ENCODE measurements around the gene BAHCC1.

The BAHCC1 gene

DNA sequence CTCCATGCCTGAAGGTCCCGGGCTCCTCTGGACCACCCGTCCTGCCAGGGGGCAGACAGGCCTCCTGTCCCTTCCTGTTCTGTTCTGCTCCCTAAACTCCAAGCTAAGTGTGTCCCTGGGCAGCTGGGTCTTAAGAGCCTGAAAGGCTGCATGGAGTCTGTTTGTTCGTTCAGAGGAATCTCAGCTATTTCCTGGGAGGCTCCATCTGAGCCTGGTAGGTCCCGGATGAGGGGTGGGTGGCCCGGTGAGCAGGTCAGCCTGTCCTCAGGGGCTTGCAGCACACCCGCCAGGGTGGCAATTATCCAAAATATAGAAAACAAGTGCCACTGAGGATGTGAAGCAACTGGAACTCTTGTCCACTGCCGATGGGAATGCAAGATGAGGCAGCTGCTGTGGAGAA, 104.8 kb downstream of the BAHCC1 start:
- no peak for DNase-seq

DNA sequence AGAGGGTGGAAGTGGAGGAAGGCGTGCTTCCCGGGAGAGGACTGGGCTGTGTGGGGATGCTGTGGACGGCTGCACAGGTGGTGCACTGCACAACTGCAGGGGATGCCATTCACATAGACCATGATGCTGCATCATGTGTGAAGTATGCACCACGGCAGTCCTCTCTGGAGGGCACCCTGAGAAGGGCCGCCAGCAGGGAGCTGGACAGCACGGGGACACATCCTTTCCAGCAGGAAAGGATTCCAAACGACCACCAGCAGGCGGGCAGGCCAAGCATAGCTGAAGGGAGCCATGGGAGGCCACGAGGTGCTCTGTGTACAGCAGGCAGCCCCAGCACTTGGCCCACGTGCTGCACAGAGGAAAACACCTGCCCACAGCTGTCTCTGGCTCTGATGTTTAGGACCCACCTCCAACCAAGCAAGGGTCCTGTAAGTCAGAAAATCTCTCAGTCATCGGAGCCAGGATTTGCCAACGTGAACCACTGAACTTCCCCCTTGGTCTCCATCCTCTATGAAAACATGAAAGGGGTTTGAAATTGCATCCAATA, 107.3 kb downstream of the BAHCC1 start:
- DNase-seq = no peak

DNA sequence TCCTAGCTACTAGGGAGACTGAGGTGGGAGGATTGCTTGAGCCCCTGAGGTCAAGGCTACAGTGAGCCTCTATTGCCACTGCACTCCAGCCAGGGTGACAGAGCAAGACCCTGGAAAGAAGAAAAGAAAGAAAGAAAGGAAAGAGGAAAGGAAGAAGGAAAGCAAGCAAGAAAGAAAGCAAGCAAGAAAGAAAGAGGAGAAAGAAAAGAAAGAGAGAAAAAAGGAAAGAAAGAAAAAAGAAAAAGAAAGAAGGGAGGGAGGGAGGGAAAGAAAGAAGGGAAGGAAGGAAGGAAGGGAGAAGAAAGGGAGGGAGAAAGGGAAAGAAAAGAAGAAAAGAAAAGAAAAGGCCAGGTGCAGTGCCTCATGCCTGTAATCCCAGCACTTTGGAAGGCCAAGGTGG, 108.4 kb downstream of the BAHCC1 start:
- no peak for DNase-seq

DNA sequence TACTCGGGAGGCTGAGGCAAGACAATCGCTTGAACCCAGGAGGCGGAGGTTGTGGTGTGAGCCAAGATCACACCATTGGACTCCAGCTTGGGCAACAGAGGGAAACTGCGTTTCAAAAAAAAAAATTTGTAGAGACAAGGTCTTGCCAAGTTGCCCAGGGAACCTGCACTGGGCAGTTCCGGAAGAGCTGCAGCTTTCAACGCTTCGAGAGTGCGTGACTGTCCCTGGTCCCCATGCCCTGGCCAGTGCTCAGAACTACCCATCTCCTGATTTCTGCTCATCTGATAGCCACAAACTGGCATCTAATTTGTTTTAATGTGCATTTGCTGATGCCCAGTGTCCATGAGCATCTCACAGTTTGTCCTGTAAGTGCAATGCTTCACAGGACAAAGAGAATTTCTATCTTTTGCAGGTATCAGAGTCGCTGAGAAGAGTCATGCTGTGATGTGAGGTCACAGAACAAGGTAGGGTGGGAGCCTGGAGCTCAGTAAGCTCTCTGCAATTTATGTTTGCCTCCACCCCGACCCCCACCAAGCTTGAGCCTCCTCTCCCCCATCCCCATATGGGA, 113.5 kb downstream of the BAHCC1 start:
- DNase-seq = no peak

DNA sequence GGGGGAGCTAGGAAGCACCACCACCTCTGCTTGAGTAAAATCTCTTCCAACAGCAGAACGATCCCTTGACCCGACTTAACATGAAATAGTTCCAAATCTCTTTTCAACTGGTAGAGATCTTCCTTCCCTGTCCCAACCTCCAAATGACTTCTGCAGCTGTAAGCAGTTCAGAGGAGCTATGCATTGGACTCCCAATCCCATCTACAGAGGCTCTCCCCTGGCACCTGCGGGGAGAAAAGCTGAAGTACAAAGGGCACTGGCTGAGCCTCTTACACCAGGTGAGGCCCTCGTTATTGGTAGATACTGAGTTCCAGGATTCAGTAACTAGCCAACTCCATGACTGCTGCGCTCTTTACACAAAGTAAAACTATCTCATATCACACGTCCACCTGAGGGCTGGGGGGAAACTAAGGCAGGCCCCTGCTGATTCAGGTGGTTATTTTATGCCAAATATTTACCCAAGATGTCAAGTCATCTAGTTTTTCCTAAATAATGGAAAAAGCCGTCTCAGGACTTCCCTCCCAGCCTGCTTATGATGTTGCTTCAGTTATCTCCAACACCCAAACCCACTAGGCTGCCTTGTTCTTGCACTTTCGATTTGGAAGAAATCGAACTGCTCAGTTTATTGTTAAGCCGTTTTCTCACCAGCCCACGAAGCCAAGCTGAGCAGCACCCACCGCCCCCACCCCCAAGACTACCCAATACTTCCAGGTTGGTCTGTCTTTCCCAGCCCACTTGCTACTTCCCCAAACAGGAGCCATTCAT, 114.1 kb downstream of the BAHCC1 start:
- DNase-seq = no peak

DNA sequence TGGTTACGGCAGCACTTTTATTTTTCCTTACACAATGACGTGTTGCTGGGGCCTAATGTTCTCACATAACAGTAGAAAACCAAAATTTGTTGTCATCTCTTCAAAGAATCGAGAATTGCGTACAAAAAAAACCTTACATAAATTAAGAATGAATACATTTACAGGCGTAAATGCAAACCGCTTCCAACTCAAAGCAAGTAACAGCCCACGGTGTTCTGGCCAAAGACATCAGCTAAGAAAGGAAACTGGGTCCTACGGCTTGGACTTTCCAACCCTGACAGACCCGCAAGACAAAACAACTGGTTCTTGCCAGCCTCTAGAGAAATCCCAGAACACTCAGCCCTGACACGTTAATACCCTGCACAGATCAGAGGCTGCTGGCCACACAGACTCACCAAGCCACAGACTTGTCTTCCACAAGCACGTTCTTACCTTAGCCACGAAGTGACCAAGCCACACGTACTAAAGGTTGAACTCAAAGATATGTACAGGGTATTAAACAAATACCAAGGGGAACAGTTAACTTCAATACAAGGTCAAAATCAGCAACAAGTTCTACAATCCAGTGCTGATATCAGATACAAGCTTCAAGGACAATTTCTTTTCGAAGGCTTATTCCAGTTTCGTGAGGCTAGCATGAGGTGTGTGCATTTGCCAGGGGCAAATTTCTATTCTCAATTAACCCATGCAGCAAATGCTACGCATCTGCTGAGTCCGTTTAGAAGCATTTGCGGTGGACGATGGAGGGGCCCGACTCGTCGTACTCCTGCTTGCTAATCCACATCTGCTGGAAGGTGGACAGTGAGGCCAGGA, 114.9 kb downstream of the BAHCC1 start:
- no peak for DNase-seq

DNA sequence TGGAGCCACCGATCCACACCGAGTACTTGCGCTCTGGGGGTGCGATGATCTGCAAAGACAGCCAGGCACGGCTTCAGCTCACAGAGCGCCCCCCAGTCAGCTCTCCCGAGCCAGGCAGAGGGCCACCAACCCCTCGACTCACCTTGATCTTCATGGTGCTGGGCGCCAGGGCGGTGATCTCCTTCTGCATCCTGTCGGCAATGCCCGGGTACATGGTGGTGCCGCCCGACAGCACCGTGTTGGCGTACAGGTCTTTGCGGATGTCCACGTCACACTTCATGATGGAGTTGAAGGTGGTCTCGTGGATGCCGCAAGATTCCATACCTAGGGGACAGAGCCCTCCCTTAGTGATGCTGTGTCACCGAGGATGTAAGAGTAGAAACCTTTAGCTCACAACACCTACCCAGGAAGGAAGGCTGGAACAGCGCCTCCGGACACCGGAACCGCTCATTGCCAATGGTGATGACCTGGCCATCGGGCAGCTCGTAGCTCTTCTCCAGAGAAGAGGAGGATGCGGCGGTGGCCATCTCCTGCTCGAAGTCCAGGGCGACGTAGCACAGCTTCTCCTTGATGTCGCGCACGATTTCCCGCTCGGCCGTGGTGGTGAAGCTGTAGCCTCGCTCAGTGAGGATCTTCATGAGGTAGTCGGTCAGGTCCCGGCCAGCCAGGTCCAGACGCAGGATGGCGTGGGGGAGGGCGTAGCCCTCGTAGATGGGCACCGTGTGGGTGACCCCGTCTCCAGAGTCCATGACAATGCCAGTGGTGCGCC, 115.7 kb downstream of the BAHCC1 start:
- no peak for DNase-seq

DNA sequence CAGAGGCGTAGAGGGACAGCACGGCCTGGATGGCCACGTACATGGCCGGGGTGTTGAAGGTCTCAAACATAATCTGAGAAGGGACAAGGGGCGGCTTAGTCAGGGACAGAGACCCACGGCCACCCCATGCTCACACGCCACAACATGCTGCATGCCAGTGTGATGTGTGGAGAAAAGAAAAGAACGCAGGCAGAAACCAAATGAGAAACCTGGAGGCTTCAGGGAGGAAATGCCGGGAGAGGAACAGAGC, 116.2 kb downstream of the BAHCC1 start:
- DNase-seq = no peak

DNA sequence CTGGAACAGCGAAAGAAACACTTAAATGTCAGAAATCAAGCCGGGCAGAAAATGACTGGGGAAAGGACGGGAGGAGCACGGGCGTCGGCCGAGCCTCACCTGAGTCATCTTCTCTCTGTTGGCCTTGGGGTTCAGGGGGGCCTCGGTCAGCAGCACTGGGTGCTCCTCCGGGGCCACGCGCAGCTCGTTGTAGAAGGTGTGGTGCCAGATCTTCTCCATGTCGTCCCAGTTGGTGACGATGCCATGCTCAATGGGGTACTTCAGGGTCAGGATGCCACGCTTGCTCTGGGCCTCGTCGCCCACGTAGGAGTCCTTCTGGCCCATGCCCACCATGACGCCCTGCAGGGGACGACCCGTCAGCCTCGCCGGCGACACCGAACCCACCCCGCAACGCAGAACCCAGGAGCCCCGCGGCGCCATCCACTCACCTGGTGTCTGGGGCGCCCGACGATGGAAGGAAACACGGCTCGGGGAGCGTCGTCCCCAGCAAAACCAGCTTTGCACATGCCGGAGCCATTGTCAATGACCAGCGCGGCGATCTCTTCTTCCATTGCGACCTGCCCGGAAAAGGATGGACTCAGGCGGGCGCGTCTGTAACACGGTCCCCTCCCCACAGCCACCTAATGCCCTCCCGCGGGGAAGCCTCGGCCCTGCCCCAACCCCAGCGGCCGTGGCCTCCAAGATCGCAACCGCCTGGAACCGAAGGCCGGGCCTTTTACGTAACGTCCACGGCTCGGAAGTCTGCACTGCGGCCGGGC, 116.7 kb downstream of the BAHCC1 start:
- DNase-seq = no peak

DNA sequence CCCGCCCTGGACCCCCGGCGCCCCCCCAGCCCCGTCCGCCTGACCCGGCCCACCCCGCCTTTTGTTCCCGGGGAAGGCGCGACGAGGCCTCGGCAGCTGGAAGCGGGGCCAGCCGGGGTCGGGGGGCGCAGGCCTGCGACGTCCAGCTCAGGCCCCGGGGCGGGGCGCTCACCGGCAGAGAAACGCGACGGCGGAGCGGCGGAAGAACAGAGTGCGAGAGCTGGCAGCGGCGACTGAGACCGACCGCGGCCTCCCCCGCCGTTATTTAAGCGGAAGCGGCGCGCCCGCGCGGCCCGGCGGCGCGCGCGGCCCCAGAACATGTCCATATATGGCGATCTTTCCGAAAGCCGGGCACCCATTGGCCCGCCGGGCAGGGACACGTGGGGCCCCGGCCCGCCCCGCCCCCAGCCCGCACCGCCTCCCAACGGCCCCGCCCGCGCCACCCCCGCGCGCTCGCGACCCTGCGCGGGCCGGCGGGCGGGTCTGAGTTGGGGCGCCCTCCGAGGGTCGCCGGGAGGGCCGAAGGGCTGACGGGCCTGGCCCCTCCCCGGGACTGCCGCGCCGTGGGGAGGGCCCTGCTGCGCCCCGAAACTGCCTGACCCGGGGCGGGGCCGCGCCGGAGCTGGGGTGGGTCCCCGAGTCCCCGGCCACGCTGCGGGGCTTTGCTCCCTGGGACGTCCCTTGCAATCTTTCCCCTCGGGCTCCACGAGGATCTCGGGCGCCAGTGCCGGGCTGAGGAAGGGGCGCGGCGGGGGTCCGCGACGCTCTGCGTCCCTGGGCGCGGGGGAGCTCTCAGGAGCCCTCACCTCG, 117.5 kb downstream of the BAHCC1 start, which contains the start of gene ACTG1:
Gene ACTG1 (minus strand): TSS at position 238 of the 810 bp plus-strand sequence. CDS start 445 bp downstream, outside the sequence.
- DNase-seq = peak; percentile 86

DNA sequence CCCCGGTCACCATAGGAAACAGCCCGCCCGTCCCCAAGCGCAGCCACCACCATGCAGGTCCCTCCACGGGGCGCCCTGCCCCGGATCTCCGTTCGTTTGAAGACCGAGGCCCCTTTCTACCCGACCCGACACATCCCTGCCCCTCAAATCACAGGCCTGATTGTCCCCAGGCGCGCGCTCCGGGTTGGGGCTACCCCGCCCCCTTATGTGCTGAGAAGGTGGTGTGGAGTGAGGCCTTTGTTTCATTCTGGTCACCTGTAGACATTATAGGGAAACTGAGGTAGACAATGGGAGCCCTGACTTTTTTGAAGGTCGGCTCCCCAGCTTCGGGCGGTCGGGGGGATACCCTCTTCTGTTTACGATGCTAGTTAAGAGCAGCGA, 118.1 kb downstream of the BAHCC1 start:
- peak; percentile 36 for DNase-seq

DNA sequence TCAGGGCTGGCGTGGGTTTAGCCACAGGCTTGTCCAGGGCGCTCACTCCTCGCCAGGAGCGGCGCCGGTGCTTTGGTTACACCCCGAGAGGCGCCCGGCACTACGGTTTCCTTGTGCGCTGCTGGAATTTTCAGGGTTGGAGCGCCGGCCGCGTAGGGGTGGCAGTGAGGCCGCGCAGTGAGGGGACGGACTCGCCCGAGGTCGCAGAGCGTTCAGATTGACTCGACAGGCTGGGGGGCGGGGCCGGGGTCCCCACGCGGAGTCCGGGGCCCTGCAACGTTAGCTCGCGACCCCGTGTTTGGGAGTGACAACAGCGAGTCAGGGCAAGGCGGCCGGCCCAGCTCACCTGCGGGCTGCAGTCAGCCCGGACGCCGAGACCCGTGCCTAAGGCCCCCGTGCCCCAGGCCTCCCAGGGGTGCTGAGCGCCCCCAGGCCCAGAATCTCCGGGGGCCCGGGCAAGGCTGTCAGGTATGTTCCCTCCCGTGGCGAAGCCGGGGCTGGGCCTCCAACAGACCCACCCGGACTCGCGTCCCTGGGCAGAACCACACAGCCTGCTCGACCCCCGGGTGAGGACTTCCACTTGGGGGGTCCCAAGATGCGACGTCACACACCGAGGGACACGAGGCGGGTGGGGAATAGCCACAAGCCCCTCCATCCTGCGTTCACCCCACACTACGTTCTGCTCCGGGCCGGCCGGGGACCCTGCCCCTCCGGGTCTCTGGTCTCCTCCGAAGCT, 118.7 kb downstream of the BAHCC1 start:
- DNase-seq = no peak

DNA sequence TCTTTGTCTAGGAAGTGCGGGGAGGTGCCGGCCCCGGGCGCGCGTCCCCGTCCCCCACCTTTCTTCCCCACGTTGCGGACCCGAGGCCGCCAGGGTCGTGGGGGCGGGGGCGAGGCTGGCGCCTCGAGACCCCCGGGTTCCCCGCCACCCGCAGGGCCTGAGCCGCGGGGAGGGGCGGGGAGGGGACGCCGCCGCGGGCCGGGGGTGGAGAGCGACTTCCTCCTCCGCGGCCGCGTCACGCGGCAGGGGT, 119.2 kb downstream of the BAHCC1 start:
- no peak for DNase-seq

DNA sequence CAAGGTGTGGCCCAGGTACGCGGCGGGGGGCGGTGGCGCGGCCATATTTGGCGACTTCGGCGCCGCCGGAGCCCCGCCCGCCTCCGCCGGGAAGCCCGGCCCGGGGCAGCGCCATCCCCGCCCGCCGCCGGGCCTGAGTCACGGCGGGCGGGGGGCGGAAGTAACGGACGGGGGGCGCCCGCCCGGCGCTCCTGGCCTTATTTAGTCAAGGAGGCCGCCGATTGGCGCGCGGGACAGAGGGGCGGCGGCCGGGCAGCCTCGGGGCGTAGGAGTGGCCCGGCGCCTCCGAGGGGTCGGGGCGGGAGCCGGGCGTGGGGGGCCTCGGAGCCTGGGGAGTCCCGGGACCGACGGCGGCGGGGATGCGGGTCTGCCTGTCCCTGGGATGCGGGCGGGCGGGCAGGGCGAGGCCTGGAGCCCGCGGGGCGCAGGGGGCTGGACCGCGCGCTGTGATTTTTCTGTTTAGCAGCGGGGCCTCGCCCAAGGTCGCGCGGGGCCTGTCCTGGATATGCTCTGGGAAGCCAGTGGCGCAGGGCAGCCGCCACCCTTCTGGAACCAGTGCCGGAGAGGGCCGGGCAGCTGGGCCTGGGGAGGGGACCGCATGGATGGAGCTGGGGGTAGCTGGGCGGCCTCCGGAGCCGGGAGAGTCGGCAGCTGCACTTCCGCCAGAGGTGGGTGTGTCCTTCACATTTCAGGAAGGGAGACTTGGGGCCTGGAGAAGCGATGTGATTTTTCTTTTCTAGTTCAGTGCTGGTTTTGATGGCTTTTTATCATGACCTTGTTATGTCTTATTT, 119.7 kb downstream of the BAHCC1 start:
- peak; percentile 40 for DNase-seq

DNA sequence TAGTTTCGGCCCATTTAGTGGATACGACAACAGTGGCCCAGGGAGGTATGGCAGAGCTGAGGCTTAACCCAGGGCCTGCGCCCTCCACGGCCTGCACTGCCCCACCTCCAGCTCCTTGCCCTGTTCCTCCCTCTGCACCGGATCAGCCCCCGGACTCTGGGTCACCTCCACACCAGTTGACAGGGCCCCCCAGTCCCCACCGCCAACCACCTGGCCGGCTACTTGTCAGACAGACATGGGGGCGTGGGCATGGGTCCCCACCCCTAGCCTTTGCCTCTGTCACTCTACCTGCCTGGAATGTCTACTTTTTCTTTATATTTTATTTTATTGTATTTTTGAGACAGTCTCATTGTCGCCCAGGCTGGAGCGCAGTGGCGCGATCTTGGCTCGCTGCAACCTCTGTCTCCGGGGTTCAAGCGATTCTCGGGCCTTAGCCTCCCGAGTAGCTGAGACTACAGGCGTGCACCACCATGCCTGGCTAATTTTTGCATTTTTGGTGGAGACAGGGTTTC, 120.3 kb downstream of the BAHCC1 start:
- no peak for DNase-seq

Data from NCI-H1048 (cell line).